Activated T-cell treated with anti-CD3 and anti-CD28 coated beads for 48 hours (primary cell): ENCODE results near the gene EAPP.
"Not testable (repeated sequence)": the region's sequence is repeated elsewhere in the genome, so short reads cannot be mapped to it uniquely, and the experiment has no call there.

Source experiments
- DNase-seq: peaks from one replicate; pipeline ENCODE4 v3.0.0-alpha.2; 2020; ENCODE audit warnings: low read depth

EAPP gene

GRCh38 chr14:34538096-34538495, 1.4 kb downstream of the EAPP start:
- DNase-seq = not testable (repeated sequence)

DNA sequence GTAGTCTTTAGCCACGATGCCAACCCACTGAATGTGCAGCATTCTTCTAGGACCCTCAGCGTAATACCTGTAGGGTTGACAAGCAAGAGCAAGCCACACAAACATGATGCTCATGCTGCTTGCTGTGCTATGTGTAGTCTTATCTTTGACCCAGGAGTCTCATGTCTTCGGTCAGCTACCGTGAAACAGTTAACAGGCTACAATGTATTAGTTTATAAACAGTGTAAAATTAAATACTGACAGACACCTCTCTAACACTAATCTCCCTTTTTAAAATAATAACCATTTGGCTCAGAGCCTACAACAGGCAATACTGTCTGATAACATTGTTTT, 1.9 kb downstream of the EAPP start:
- DNase-seq = no peak

DNA sequence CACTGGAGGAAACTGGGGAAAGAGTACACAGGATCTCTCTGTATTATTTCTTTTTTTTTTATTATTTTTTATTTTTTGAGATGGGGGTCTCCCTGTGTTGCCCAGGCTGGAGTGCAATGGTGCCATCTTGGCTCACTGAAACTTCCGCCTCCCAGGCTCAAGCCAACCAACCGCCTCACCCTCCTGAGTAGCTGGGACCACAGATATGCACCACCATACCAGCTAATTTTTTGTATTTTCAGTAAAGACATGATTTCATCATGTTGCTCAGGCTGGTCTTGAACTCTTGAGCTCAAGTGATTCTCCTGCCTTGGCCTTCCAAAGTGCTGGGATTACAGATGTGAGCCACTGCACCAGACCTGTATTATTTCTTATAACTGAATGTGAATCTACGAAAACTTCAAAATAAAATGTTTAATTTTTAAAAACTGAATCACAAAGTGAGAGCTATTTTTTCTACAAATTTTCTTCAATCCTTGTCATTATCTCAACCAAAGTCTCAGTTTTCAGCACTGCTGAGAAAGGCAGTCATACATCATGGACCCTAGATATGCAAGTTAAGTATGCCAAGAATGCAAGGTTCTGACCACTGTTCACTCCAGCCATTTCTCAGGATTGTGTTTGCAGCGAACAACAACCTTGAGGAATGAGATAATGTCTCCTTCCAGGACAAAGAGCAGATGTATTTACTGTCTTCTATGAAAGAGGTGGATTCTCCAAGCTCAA, 2.4 kb downstream of the EAPP start:
- no peak for DNase-seq

GRCh38 chr14:34527591-34527990, 11.9 kb downstream of the EAPP start:
- DNase-seq = no peak

DNA sequence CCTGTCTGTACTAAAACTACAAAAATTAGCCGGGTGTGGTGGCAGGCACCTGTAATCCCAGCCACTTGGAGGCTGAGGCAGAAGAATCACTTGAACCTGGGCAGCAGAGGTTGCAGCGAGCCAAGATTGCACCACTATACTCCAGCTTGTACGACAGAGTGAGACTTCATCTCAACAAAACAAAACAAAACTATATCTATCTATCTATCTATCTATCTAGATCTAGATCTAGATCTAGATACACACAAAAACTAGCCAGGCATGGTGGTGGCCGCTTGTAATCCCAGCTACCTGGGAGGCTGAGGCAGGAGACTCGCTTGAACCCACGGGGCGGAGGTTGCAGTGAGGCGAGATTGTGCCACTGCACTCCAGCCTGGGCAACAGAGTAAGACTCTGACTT, 15.3 kb downstream of the EAPP start:
- not testable (repeated sequence) for DNase-seq

DNA sequence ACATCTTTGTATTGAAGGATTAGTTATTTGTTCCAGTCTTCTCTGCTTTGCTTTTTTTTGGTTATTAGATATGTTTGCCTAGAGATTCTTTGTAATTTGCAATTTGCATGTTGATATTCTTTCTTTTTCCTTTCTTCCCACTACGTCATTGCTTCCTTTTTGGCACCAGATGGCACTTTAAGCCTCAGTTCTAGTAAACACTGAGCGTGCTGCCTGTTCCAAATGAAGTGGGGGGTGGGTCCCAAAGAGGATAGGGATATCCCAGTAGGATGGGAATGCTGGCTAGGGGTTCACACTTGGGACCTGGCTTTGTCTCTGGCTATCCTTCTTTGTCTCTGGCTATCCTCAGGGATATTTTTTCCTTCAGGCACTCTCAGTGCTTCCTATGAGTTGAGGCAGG, 17.0 kb downstream of the EAPP start:
- DNase-seq = no peak

- DNase-seq = not testable (repeated sequence)
These were observed 18.4 kb downstream of the EAPP start for GRCh38 chr14:34521071-34521470.

DNA sequence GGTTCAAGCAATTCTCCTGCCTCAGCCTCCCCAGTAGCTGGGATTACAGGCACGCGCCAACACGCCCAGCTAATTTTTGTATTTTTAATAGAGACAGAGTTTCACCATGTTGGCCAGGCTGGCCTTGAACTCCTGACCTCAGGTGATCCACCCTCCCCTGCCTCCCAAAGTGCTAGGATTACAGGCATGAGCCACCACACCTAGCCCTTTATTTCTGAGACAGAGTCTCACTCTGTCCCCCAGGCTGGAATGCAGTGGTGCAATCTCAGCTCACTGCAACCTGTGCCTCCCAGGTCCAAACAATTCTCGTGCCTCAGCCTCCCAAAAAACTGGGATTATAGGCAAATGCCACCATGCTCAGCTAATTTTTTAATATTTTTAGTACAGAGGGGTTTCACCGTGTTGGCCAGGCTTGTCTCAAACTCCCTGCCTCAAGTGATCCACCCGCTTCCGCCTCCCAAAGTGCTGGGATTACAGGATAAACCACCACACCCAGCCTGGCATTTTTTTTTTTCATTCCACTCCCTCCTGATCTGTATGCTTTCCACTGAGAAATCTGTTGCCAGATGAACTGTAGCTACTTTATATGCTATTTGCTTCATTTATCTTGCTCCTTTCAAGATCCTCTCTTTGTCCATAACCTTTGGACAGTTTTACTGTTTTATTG, 19.1 kb downstream of the EAPP start:
- DNase-seq = not testable (repeated sequence)

DNA sequence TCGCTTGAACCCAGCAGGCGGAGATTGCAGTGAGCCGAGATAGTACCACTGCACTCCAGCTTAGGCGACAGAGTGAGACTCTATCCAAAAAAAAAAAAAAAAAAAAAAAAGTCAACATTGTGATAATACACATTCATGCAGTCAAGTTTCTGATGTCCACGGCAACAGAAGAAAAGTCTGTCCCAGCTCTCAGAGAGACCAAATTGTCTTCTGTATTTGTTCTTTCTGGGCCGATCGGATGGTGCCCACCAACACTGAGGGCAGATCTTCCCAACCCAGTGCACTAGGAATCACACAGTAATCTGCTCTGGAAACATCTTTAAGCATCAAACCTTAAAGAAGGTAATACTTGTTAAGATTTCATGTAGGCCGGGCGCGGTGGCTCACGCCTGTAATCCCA, 31.6 kb downstream of the EAPP start:
- DNase-seq = no peak

DNA sequence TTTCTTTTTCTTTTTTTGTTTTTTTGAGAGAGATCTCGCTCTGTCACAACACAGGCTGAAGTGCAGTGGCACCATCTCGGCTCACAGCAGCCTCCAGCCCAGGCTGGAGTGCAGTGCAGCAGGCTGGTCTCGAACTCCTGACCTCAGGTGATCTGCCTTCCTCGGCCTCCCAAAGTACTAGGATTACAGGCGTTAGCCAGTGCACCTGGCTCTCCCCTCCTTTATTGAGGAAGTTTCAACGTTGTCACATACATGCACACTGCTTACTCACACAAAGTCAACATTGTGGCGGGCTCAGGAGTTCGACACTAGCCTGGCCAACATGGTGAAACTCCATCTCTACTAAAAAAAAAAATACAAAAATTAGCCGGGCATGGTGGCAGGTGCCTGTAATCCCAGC, 32.0 kb downstream of the EAPP start:
- DNase-seq = no peak

DNA sequence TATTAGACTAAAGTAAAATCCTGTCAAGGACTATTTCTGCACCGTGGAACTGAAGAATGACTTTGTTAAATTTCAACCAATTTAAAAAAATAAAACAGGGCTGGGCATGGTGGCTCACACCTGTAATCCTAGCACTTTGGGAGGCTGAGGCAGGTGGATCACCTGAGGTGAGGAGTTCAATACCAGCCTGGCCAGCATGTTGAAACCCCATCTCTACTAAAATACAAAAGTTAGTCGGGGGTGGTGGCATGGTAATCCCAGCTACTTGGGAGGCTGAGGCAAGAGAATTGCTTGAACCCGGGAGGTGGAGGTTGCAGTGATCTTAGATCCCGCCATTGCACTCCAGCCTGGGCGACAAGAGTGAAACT, 34.4 kb downstream of the EAPP start:
- not testable (repeated sequence) for DNase-seq

DNA sequence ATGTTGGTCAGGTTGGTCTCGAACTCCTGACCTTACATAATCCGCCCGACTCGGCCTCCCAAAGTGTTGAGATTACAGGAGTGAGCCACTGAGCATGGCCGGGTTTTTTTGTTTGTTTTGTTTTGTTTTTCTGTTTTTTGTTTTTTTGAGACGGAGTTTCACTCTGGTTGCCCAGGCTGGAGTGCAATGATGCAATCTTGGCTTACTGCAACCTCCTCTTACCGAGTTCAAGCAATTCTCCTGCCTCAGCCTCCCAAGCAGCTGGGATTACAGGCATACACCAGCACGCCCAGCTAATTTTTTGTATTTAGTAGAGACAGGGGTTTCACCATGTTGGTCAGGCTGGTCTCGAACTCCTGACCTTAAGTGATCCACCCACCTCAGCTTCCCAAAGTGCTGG, 35.5 kb downstream of the EAPP start:
- not testable (repeated sequence) for DNase-seq

DNA sequence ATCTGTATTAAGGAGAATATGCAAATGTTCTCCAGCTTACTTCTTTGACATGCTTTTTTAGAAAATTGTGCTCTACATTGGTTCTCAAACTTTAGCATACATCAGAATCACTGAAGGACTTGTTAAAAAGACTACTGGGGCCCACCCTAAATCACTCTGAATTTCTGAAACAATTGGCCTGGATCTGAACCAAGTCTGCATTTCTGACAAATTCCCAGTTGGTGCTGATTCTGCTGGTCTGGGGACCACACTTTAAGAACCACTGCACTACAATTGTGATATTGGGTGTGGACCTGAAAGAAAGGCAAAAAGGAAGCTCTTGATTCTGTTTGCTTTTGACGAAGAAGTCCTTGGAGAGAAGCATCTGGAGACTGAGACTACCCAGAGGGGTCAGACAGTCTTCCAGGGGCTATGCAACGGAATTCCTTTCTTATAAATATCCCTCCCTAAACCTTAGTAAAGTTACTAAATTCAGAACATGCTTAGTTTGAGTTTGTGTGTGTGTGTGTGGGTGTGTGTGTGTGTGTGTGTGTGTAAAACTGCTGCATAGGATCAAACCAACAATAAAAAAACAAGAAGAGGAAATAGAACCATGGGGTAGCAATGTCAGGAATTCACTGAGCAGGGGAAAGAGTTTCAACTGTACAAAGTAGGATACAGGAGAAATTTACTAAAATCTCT, 36.8 kb downstream of the EAPP start:
- DNase-seq = no peak

DNA sequence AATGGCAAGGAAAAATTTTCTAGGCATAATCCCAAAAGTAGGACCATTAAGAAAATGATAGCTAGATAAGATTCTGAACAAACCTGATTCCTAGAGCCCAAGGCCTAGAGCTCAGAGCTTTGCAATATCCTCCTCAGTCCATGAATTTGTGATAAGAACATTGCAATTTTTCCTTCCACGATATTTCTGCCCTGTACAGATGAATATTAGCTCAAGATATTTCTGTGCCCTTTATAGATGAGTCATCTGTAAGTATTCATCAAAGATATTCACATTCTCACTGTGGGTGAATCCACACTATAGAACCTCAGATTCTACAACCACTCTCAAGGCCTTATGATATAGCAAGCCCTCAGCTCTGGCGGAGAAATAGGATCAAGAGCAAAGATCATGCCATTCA, 37.5 kb downstream of the EAPP start:
- DNase-seq = no peak

GRCh38 chr14:34501004-34501580, 38.4 kb downstream of the EAPP start:
- DNase-seq = no peak

- DNase-seq = no peak
These were observed 40.7 kb downstream of the EAPP start for GRCh38 chr14:34498684-34499412.

DNA sequence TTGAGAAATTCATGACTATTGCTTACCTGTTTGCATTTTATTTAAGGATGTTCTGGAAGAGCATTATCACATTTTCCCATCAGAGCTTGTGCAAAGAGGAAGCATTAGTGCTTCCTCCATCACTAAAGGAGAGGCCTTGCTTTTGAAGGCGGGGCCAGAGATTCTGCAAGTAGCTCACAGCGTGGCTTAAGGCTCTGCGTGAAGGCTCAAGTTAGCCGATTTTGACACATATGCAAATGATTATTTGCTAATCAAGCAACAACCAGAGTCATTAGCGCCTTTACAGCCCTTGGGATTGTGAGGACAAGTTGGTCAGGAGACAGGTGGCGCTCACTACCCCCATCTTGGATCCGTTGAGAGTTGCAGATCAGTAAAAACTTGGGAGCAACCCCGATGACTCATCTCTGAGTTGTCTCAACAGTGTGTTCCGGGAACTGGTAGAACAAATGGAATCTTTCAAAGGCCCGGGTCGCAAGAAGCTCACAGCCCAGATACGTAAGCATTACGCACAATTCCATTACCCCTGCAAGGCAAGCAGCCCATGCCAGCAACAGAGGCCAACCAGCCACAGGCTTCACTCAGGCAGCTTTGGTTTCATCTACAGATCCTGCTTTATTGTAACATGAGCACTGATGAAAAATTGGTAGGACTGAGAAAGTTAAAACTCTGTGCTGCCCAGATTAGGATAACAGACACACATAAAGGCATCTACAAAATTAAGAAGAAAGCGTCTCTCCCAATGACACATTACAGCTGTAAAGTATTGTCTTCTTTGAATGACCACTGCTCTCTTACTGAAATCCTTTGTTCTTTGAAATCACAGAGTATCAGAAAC, 42.6 kb downstream of the EAPP start:
- DNase-seq = no peak

- no peak for DNase-seq
These were observed 43.4 kb downstream of the EAPP start for GRCh38 chr14:34496007-34496678.

GRCh38 chr14:34489324-34489723, 50.2 kb downstream of the EAPP start:
- DNase-seq = no peak

DNA sequence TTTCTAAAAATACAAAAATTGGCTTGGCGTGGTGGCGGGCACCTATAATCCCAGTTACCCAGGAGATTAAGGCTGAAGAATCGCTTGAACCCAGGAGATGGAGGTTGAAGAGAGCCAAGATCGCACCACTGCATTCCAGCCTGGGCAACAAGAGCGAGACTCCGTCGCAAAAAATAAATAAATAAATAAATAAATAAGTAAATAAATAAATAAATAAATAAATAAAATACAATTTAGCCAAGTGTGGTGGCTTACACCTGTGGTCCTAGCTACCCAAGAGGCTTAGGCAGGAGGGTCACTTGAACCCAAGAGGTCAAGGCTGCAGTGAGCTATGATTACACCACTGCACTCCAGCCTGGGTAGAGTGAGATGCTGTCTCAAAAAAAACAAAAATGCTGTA, 51.0 kb downstream of the EAPP start:
- no peak for DNase-seq

GRCh38 chr14:34484726-34485125, 54.8 kb downstream of the EAPP start:
- no peak for DNase-seq
